Measurements from ENCODE around the gene C11orf91.

DNA sequence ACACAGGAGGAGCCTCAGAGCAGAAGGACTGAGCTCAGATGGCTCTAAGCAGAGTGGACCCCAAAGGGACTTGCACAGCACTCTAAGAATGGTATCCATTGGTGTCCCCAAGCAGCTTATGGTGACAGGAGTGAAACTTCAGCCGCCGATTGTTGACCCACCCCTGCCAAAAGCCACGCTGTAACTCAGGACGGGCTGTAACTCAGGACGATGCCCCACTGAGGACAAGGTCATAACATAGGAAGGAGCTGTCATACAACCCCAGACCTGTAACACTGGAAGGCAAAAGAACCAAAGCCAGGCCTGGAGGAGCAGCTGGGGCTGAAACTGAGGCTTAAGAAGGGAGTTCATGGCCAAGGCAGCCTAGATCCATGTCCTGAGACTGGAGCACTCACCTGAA lies 21.4 kb upstream of the C11orf91 start:
- TF ChIP-seq EP300 (IDR thresholded peaks at IDR 0.05) = no peak
- TF ChIP-seq, protein P1, sequence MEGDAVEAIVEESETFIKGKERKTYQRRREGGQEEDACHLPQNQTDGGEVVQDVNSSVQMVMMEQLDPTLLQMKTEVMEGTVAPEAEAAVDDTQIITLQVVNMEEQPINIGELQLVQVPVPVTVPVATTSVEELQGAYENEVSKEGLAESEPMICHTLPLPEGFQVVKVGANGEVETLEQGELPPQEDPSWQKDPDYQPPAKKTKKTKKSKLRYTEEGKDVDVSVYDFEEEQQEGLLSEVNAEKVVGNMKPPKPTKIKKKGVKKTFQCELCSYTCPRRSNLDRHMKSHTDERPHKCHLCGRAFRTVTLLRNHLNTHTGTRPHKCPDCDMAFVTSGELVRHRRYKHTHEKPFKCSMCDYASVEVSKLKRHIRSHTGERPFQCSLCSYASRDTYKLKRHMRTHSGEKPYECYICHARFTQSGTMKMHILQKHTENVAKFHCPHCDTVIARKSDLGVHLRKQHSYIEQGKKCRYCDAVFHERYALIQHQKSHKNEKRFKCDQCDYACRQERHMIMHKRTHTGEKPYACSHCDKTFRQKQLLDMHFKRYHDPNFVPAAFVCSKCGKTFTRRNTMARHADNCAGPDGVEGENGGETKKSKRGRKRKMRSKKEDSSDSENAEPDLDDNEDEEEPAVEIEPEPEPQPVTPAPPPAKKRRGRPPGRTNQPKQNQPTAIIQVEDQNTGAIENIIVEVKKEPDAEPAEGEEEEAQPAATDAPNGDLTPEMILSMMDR (IDR thresholded peaks at IDR 0.05) = no peak
